ENCODE results near the gene SUV39H1.
"Not testable (repeated sequence)": the region's sequence is repeated elsewhere in the genome, so short reads cannot be mapped to it uniquely, and the experiment has no call there.

The SUV39H1 gene

GRCh38 chrX:48689208-48689920 is 7.2 kb upstream of the SUV39H1 start:
- DNase-seq = no peak

DNA sequence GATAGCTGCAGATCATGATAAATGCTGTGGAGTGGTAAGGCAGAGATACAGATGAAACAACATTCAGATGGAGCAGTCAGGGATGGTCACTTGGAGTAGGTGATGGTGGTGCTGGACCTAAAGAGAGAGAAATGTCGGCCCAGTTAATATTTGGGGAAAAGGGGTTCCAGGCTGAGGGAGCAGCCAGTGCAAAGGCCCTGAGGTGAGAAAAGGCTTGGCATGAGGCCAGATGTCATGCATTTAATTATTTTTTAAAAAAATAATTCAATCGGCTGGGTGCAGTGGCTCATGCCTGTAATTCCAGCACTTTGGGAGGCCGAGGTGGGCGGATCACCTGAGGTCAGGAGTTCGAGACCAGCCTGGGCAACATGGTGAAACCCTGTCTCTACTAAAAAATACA is 4.8 kb upstream of the SUV39H1 start:
- DNase-seq = not testable (repeated sequence)

DNA sequence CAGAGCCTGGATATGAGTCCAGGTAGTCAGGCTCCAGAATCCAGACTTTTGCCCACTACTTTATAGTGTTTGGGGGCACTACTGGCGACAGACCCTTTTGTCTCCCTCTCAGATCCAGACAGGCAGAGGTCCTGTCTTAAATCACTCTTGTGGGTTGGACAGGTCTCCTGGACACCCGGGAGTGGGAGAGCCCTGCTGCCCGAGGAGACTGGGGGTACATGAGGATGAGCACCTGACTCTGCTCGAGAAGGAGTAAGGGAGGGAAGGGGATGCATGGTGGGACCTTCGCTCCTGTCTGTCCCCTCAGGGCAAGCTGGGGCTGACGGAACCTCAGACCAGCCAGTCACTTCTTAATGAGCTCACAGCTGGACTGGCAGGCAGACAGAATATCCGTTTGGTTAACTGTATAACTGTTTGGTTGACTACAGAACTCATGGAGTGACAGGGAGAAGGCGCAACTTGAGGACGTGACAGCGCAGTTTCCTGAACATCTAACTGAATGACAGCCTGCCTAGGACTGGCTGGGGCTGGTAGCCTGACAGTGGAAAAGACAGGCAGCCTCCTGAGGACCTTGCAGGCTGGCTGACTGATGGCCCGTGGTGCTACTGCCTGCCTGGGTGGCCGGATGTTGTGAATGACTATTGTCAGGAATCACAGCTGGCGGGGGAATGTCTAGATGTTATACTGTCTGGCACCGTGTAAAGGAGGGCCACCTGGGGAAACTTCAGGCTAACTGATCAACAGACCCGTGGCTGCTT is 1.6 kb upstream of the SUV39H1 start:
- no peak for DNase-seq

DNA sequence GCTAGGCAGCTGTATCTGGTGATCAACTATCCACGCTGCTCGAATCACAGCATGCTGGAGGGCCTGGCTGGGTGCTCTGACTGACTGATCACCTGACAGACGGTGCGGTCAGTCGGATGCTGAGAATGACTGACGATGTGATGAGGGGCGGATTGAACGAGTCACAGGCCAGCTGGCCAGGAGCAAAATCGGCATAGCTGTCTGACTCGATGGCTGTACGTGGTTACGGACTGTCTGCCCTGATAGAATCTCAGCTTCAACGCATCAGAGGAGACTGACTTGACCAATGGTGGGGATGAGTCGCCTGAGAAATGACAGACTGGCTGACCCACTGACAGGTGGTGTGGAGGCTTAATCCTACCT is 1.0 kb upstream of the SUV39H1 start:
- no peak for DNase-seq

- DNase-seq = no peak
Observed at GRCh38 chrX:48695925-48696300, 621 bp upstream of the SUV39H1 start.

- peak; percentile 38 for DNase-seq
Observed at GRCh38 chrX:48696909-48697727, 584 bp downstream of the SUV39H1 start.

GRCh38 chrX:48698306-48698705 is 1.8 kb downstream of the SUV39H1 start:
- no peak for DNase-seq

- no peak for DNase-seq
Observed at GRCh38 chrX:48700246-48700645, 3.7 kb downstream of the SUV39H1 start.

DNA sequence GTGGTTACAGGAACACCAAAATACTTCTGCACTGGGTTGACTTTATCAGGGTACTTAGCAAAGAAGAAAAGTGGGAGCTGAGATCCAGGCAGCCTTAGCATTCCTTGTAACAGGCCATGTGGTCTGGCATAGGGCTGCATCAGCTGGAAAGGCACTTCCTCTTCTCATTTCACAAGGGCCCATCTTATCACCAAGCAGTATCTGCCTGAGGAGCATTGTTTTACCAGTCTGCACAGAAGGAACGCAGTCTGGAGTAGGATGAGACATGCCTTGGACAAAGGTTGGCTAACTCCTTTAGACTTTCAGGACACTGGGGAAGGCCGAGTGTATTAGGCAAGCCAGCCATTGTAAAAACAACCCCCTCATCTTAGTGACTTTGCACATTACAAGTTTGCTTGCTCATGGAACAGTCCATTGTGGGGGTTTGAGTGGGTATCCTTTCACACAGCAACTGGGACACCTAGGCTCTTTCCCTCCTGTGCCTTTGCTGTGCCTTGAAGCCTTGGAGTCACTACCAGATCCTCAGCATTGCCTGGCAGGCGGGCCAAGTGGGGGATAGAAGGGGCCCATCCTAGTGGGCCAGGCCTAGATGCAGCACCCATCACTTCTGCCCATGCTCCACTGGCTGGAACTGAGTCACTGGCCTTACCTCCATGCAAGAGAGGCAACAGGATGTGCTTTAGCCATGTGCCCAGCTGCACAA is 4.6 kb downstream of the SUV39H1 start:
- DNase-seq = no peak

DNA sequence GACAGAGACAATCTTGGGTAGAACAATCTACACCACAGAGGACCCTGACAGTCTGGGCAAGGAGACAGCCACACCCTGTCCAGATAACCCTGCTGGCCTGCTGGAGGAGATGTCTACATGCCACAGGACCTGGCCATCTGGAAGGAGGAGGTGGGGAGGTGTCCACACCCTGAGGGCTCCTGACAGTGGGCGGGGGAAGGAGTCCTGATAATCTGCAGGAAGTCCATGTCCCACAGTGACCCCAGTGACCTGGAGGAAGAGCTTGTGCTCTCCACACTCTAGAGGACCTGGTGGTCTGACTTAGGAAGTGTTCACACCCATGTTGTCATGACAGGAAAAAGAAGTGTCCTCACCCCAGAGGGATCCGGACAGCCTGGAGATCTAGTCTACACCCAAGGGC is 5.5 kb downstream of the SUV39H1 start:
- DNase-seq = no peak

GRCh38 chrX:48702716-48703115 is 6.2 kb downstream of the SUV39H1 start:
- no peak for DNase-seq

DNA sequence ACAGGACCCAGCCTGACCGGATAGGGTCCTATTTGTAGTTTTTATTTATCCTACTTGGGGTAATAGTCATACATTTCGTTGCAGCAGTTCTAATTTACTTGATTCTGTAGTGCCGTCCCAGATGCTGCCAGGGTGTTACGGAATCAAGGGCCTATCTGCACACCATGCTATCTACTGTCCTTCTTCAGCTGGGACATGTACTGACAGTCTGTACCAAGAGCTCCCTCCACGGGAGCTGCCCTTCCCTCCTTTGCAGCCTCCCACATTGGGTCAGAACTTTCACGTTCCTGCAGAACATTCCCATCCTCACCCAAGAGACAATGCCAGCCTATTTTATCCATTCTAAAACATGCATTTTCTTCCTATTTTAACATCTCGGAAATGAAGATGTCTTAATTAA is 6.7 kb downstream of the SUV39H1 start:
- no peak for DNase-seq

DNA sequence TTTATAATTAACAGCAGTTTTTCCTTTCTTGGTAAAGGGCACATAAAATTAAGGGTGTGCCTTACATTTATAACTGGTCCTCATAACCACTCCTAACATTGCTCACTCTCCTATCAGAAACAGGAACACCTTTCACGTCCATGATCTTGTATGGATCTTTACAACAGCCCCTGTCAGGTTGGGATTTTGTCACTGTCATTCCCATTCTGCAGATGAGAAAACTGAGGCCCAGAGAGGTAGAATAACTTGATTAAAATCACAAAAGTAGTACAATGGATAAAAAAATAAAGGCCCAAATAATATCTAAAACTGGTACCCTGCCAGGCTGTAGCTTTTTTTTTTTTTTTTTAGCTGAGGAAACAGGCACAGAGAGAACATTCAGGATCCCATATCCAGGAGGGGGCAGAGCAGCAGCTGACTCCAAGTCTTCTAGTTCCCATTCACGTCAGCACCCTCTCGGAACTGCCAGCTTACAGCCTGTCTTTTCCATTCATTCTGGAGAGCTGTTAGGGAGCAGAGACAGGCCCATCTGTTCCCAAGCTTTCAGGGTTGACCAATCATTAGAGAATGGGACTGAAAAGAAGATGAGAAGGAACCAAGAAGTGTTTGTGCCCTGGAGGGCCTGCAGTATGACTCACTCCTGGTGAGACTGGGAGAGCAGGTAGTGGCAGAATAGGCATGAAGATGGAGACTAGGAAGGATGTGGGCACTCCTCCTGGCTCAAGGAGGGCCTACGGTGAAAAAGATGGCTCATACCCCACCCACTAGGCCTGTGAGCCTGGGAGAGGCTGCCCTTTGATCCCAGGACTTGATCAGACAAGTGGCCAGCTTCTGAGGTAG is 7.3 kb downstream of the SUV39H1 start:
- DNase-seq = no peak

DNA sequence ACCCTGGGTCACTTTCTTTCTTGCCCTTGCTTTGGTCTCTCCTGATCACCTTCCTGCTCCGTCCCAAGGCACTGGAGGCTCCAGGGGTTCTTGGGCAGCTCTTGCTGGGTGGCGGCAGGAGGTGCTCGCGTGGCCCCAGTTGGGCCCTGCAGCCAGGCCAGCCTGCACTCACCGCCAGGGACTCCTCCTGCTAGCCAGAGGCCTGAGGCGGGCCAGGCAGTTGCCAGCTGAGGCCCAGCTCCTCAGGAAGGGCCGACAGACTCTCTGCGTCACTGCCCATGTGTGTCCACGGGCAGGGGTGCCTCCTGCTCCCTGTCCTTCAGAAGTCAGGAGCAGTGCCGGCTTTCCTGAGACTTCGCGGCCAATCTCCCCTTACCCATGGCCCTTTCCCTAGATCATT is 9.3 kb downstream of the SUV39H1 start:
- no peak for DNase-seq

GRCh38 chrX:48709522-48710112 is 13.1 kb downstream of the SUV39H1 start:
- DNase-seq = no peak

DNA sequence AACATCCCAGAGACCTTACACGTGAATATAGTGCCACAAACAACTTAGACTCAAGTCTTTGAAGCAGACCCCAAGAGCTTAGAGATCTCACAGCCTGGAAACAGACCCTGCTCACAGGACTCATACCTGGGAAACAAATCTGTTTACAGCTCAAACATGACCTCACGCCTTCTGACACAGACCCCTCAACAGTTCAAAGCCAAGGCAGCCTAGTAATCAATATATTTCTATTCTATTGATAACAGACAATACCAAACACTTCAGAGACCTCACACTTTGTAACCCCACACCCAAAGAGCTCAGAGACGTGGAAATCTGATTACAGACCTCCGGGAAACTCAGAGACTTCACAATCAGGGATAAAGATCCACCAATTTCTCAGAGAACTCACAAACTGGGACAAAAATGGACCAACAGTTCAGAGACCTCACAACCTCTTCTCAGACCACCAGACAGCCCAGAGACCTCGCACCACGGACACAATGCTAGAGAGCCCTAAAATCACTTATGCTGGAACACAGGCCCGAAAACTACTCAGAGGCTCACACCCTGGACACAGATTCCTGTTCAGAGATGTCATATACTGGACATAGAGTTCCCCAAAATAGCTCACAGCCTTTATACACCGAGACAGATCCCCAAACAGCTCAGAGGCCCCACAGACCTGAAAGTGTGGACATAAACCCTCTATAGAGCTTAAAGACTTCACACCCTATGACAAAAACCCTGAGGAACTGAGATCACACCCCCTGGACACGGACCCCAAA is 14.8 kb downstream of the SUV39H1 start:
- no peak for DNase-seq

- no peak for DNase-seq
Observed at GRCh38 chrX:48711929-48712505, 15.5 kb downstream of the SUV39H1 start.

- no peak for DNase-seq
Observed at GRCh38 chrX:48713847-48714246, 17.3 kb downstream of the SUV39H1 start.

- no peak for DNase-seq
Observed at GRCh38 chrX:48714573-48714972, 18.0 kb downstream of the SUV39H1 start.

- no peak for DNase-seq
Observed at GRCh38 chrX:48715072-48715471, 18.5 kb downstream of the SUV39H1 start.
